ENCODE measurements around the gene PAM.

- TF ChIP-seq CTCF (IDR thresholded peaks at IDR 0.05) = no peak
- no peak for TF ChIP-seq POLR2A (IDR thresholded peaks at IDR 0.05)
Measured at GRCh38 chr5:102750151-102750834, 4.8 kb upstream of the PAM start.

Measured in testis (tissue), 2 donors.